Spleen (tissue), 7 donors: ENCODE measurements around the gene LRRC47.

Experiments
- POLR2A ChIP-seq, 3 donors: fragments of 450-650 bp; IDR thresholded peaks; one replicate each; pipeline ENCODE4 v1.5.1; 2017; ENCODE audit warnings: antibody characterized with exemption in 3 of 3, mild to moderate bottlenecking in 1 of 3
- TF ChIP-seq, protein P1 (sequence below), 11 experiments: fragments of 200-600 bp in 7 of 11; fragments of 450-650 bp in 4 of 11; sonication (generic) in 4 of 11; IDR thresholded peaks in 8 of 11; conservative IDR thresholded peaks in 3 of 11; 1 replicate in 7 of 11; 2 replicates in 4 of 11; pipeline versions ENCODE4 v1.4.0 to v1.8.0; 2016 to 2021; ENCODE audit warnings: antibody characterized with exemption in 11 of 11, inconsistent platforms in 4 of 11, mild to moderate bottlenecking in 1 of 11
- donor health status: DM: no; HTN: no; CAD: no; lungs with moderate emphysema.
- donor health status: DM: no; HTN: no; CAD: no.
- donor health status: DM: no; HTN: no; CAD: no.

DNA sequence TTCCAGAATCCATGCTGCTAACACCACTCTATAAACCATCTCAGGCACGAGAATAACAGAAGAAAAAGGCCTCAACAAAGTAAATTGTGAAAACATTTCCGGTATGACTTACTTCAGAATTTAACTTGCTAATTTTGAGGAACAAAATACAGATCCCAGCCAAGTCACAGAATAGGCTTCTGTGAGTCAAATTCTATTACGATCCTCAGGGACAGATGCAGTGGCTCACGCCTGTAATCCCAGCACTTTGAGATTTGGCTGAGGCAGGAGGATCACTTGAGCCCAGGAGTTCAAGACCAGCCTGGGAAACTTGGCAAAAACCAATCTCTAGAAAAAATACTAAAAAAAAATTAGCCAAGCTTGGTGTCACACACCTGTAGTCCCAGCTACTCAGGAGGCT is 52.9 kb downstream of the LRRC47 start:
- TF ChIP-seq, protein P1, sequence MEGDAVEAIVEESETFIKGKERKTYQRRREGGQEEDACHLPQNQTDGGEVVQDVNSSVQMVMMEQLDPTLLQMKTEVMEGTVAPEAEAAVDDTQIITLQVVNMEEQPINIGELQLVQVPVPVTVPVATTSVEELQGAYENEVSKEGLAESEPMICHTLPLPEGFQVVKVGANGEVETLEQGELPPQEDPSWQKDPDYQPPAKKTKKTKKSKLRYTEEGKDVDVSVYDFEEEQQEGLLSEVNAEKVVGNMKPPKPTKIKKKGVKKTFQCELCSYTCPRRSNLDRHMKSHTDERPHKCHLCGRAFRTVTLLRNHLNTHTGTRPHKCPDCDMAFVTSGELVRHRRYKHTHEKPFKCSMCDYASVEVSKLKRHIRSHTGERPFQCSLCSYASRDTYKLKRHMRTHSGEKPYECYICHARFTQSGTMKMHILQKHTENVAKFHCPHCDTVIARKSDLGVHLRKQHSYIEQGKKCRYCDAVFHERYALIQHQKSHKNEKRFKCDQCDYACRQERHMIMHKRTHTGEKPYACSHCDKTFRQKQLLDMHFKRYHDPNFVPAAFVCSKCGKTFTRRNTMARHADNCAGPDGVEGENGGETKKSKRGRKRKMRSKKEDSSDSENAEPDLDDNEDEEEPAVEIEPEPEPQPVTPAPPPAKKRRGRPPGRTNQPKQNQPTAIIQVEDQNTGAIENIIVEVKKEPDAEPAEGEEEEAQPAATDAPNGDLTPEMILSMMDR (IDR thresholded peaks at IDR 0.05 in 8 of 11, conservative IDR thresholded peaks at IDR 0.05 in 3 of 11), result no peak
- no peak for TF ChIP-seq POLR2A (IDR thresholded peaks at IDR 0.05)
